Effector memory CD4-positive, alpha-beta T cell (primary cell): ENCODE measurements around the gene TUBGCP2.
"Not testable (repeated sequence)": the region's sequence is repeated elsewhere in the genome, so short reads cannot be mapped to it uniquely, and the experiment has no call there.

ENCODE experiments used
- DNase-seq, 3 donors: peaks; one replicate each; pipeline ENCODE4 v3.0.0-alpha.2; 2020
- H3K27ac ChIP-seq: 2 replicates; pipeline ENCODE4 v1.7.0; 2013; ENCODE audit warnings: mild to moderate bottlenecking, low read length, moderate library complexity; ENCODE audit not compliant: insufficient read depth, poor library complexity, severe bottlenecking
- H3K27me3 ChIP-seq: replicated peaks from 2 replicates; pipeline ENCODE4 v1.7.0; 2013; ENCODE audit warnings: mild to moderate bottlenecking, low read length; ENCODE audit not compliant: insufficient read depth, control insufficient read depth, poor library complexity, severe bottlenecking
- H3K36me3 ChIP-seq: 2 replicates; pipeline ENCODE4 v1.7.0; 2013; ENCODE audit warnings: mild to moderate bottlenecking, low read length, moderate library complexity; ENCODE audit not compliant: control insufficient read depth, insufficient read depth
- H3K4me1 ChIP-seq: 2 replicates; pipeline ENCODE4 v1.7.0; 2013; ENCODE audit warnings: low read length, mild to moderate bottlenecking; ENCODE audit not compliant: control insufficient read depth, insufficient read depth, poor library complexity, severe bottlenecking
- H3K4me3 ChIP-seq: 2 replicates; pipeline ENCODE4 v1.7.0; 2013; ENCODE audit warnings: low read length, low read depth, mild to moderate bottlenecking; ENCODE audit not compliant: insufficient read depth, poor library complexity, severe bottlenecking
- H3K9me3 ChIP-seq: 2 replicates; pipeline ENCODE4 v1.7.0; 2013; ENCODE audit warnings: mild to moderate bottlenecking, low read length, moderate library complexity; ENCODE audit not compliant: control insufficient read depth

Gene TUBGCP2

DNA sequence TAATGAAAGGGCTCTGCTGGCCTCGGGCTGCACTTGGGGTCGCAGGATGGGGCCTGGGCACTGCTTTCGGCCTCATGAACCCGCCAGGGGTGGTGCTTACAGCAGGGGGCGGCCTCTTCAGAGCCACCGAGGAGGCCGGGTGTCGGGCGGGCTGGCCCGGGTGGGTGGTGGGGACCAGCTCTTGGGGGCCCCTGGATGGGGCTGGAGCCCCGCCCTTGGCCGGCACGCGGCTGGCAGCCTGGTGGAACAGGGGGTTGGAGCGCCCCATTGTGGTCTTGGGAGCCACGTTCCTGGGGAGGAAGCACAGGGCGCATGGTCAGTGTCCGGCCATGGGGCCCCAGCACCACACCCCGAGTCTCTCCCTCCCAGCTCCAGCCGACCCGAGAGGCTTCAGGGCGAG, 40.8 kb downstream of the TUBGCP2 start:
- no peak overlapping the region for H3K27ac ChIP-seq
- no peaks in the 10 kb centered on the region for H3K27me3 ChIP-seq
- H3K4me1 ChIP-seq: peaks cover 21% of the 10 kb centered on the region
- H3K36me3 ChIP-seq: peaks cover 68% of the 10 kb centered on the region
- no peak for DNase-seq
- no peaks in the 10 kb centered on the region for H3K9me3 ChIP-seq
- H3K4me3 ChIP-seq: no peak overlapping the region

GRCh38 chr10:133267293-133267692, 41.4 kb downstream of the TUBGCP2 start:
- DNase-seq: no peak
- no peak overlapping the region for H3K4me3 ChIP-seq
- H3K36me3 ChIP-seq: peaks cover 67% of the 10 kb centered on the region
- H3K9me3 ChIP-seq: no peaks in the 10 kb centered on the region
- H3K27ac ChIP-seq: peak overlapping the region; percentile 11
- peaks cover 27% of the 10 kb centered on the region for H3K4me1 ChIP-seq
- H3K27me3 ChIP-seq: no peaks in the 10 kb centered on the region

- no peak for DNase-seq
- H3K27ac ChIP-seq: peak overlapping the region; percentile 0
- H3K27me3 ChIP-seq: no peaks in the 10 kb centered on the region
- H3K4me1 ChIP-seq: peaks cover 32% of the 10 kb centered on the region
- no peaks in the 10 kb centered on the region for H3K9me3 ChIP-seq
- peaks cover 58% of the 10 kb centered on the region for H3K36me3 ChIP-seq
- H3K4me3 ChIP-seq: no peak overlapping the region
Observed at GRCh38 chr10:133266056-133266795, 42.4 kb downstream of the TUBGCP2 start.

DNA sequence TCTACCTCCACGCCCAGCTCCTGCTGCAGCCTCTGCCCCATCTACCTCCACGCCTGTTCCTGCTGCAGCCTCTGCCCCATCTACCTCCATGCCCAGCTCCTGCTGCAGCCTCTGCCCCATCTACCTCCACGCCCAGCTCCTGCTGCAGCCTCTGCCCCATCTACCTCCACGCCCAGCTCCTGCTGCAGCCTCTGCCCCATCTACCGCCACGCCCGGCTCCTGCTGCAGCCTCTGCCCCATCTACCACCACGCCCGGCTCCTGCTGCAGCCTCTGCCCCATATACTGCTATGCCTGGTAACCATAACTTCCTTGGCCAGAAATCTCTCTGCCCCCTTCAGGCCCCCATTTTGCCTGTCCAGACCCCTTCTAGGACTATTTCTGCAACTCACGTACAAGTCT, 43.6 kb downstream of the TUBGCP2 start:
- DNase-seq, H3K4me3 ChIP-seq, H3K27ac ChIP-seq, H3K27me3 ChIP-seq, H3K9me3 ChIP-seq: not testable (repeated sequence)
- Histone ChIP-seq H3K4me1 (peaks cover 41% of the 10 kb centered on the region), H3K36me3 (peaks cover 46% of the 10 kb centered on the region)

- Histone ChIP-seq H3K4me3 (no peak overlapping the region), H3K36me3 (peaks cover 40% of the 10 kb centered on the region), H3K4me1 (peaks cover 47% of the 10 kb centered on the region), H3K27me3 (no peaks in the 10 kb centered on the region), H3K9me3 (no peaks in the 10 kb centered on the region), H3K27ac (peak overlapping the region; percentile 11)
- no peak for DNase-seq
Observed at GRCh38 chr10:133264461-133264860, 44.2 kb downstream of the TUBGCP2 start.

- Histone ChIP-seq H3K4me1 (peaks cover 55% of the 10 kb centered on the region), H3K36me3 (peaks cover 32% of the 10 kb centered on the region), H3K9me3 (no peaks in the 10 kb centered on the region), H3K27me3 (no peaks in the 10 kb centered on the region), H3K4me3 (no peak overlapping the region), H3K27ac (no peak overlapping the region)
- no peak for DNase-seq
Observed at GRCh38 chr10:133263674-133264073, 45.0 kb downstream of the TUBGCP2 start.

GRCh38 chr10:133262696-133263095, 46.0 kb downstream of the TUBGCP2 start:
- H3K9me3 ChIP-seq: no peaks in the 10 kb centered on the region
- peaks cover 22% of the 10 kb centered on the region for H3K36me3 ChIP-seq
- peaks cover 64% of the 10 kb centered on the region for H3K4me1 ChIP-seq
- H3K4me3 ChIP-seq: no peak overlapping the region
- peak overlapping the region; percentile 66 for H3K27ac ChIP-seq
- H3K27me3 ChIP-seq: no peaks in the 10 kb centered on the region
- no peak for DNase-seq

DNA sequence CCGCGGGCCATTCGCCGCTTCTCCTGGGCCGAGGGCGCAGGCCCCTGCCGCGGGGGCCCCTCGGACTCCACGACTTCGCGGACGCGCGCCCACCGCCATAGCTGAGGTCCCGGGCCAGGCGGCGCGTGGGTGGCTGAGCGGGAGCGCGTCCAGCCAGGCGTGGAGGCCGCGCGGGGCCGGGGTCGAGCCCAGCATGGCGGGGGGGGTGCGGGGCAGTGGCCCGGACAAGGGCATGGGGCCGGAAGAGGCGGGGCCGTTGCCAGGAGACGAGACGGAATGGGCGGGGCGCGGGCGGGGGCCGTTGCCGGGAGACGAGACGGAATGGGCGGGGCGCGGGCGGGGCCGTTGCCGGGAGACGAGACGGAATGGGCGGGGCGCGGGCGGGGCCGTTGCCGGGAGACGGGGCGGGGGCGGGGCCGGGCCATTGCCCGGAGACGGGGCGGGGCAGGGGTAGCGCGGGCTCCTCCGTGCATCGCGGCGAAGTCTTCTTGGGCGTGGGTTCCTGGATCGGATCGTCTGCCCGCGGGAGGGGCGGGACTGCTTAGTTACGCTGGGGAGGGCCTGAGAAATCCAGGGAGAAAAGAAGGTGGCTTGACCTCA, 46.8 kb downstream of the TUBGCP2 start:
- peaks cover 72% of the 10 kb centered on the region for H3K4me1 ChIP-seq
- no peaks in the 10 kb centered on the region for H3K27me3 ChIP-seq
- peak overlapping the region; percentile 60 for H3K4me3 ChIP-seq
- H3K36me3 ChIP-seq: peaks cover 14% of the 10 kb centered on the region
- peak overlapping the region; percentile 90 for H3K27ac ChIP-seq
- no peaks in the 10 kb centered on the region for H3K9me3 ChIP-seq
- peak; percentile 79 to 84 (median 82) for DNase-seq

DNA sequence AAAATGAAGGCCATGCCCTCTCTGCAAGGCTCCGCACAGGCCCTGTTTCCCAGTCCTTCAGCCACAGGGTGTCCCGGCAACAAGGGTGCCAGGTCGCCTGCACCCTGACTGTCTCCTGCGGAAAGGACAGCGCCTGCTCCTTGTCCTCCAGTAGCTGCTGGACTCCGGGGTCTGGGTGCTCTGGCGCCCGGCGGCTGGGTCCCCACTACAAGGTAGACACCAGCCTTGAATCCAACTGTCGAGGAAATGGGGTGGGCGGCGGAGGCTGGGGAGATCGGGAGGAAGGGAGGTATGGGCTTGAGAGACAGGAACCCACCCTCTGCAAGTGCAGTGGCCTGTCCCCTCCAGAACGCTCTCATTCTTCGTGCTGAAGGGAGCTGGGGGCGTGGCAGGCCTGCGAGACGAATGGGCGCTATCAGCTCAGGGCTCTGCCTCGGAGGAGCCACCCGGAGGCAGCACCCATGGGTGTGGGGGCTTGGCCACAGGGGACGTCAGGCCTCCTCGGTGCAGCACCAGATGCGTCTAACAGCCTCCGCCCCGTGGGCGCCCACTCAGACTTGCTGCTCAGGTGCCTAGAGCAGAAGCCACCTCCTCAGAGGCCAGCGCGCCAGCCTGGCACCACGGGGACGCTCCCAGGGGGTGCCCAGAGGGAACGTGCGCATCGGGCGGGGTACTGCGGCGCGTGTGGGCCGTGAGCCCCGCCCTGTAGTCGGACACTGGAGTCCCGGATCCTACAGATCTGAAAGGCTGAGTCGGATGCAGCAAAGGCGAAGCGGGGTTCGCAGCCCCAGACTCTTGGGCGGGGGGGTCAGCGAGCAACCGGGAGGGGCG, 47.6 kb downstream of the TUBGCP2 start:
- DNase-seq: peak; percentile 52 to 66 (median 57)
- H3K36me3 ChIP-seq: peaks cover 10% of the 10 kb centered on the region
- no peaks in the 10 kb centered on the region for H3K27me3 ChIP-seq
- peaks cover 72% of the 10 kb centered on the region for H3K4me1 ChIP-seq
- H3K9me3 ChIP-seq: no peaks in the 10 kb centered on the region
- H3K4me3 ChIP-seq: peak overlapping the region; percentile 60
- H3K27ac ChIP-seq: peak overlapping the region; percentile 90

DNA sequence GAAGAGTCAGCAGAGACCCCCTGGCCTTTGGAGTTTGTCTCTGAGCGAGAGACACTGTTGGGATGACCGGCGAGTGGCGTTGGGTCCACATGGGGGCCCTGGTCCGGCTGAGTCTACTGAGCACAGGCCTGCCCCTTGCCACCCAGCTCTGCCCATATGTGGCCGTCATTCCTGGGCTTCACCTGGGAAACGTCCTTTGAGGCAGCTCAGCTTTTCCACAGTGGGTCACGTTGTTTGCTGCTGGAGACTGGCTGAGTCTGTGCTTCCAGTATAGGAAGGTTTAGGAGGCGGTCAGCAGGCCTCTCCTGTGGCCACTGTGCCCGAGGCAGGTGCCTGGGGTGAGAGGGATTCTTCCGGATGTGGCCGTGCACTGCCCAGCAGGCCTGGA, 49.1 kb downstream of the TUBGCP2 start:
- Histone ChIP-seq H3K27ac (peak overlapping the region; percentile 81), H3K4me1 (peaks cover 66% of the 10 kb centered on the region), H3K36me3 (peaks cover 10% of the 10 kb centered on the region), H3K9me3 (no peaks in the 10 kb centered on the region), H3K4me3 (no peak overlapping the region), H3K27me3 (no peaks in the 10 kb centered on the region)
- DNase-seq: no peak
